Measurements from ENCODE around the gene CNPPD1.

Gene CNPPD1

GRCh38 chr2:219178377-219179175, 1.9 kb upstream of the CNPPD1 start:
- DNase-seq = no peak

- DNase-seq = peak; percentile 94
These were observed 1.0 kb upstream of the CNPPD1 start, which contains the start of gene RETREG2 for GRCh38 chr2:219177552-219178376. RETREG2 (plus strand) TSS chr2:219178275; CDS start chr2:219178353, 78 bp downstream.

GRCh38 chr2:219175928-219176817, 552 bp downstream of the CNPPD1 start:
- no peak for DNase-seq

GRCh38 chr2:219175486-219175885, 1.2 kb downstream of the CNPPD1 start:
- no peak for DNase-seq

- no peak for DNase-seq
These were observed 1.9 kb downstream of the CNPPD1 start for GRCh38 chr2:219174801-219175200.

- DNase-seq = no peak
These were observed 2.6 kb downstream of the CNPPD1 start for GRCh38 chr2:219174146-219174545.

- no peak for DNase-seq
These were observed 3.5 kb downstream of the CNPPD1 start for GRCh38 chr2:219173176-219173575.

- no peak for DNase-seq
These were observed 4.2 kb downstream of the CNPPD1 start for GRCh38 chr2:219172231-219173154.

GRCh38 chr2:219171231-219171651, 5.5 kb downstream of the CNPPD1 start:
- no peak for DNase-seq

- DNase-seq = no peak
These were observed 6.6 kb downstream of the CNPPD1 start, which contains the start of gene SLC23A3 for GRCh38 chr2:219169930-219170654. SLC23A3 (minus strand) TSS chr2:219170029; CDS start chr2:219169984, 45 bp downstream.

- DNase-seq = no peak
These were observed 7.8 kb downstream of the CNPPD1 start for GRCh38 chr2:219168932-219169331.

- no peak for DNase-seq
These were observed 8.2 kb downstream of the CNPPD1 start for GRCh38 chr2:219168526-219168925.

- DNase-seq = no peak
These were observed 8.7 kb downstream of the CNPPD1 start for GRCh38 chr2:219167997-219168396.

GRCh38 chr2:219165058-219165911, 11.4 kb downstream of the CNPPD1 start:
- no peak for DNase-seq

- no peak for DNase-seq
These were observed 13.6 kb downstream of the CNPPD1 start for GRCh38 chr2:219163156-219163555.

- DNase-seq = no peak
These were observed 15.6 kb downstream of the CNPPD1 start for GRCh38 chr2:219161097-219161496.

GRCh38 chr2:219160186-219161017, 16.3 kb downstream of the CNPPD1 start, which contains the start of gene NHEJ1:
NHEJ1 (minus strand) TSS chr2:219160815; CDS start chr2:219158362, 2,453 bp downstream.
- peak; percentile 95 for DNase-seq

GRCh38 chr2:219159771-219160185, 16.9 kb downstream of the CNPPD1 start:
- DNase-seq = no peak

- no peak for DNase-seq
These were observed 18.1 kb downstream of the CNPPD1 start for GRCh38 chr2:219158586-219158985.
